GM21381 (cell line): Measurements from ENCODE around the gene STUM.

Experiments used
- ATAC-seq: cut with Tn5 transposase; IDR thresholded peaks from one replicate; pipeline ENCODE4 v1.9.1; 2021; ENCODE audit warnings: mild to moderate bottlenecking, moderate library complexity; ENCODE audit not compliant: unreplicated experiment

The STUM gene

GRCh38 chr1:226558036-226558650 is 9.6 kb downstream of the STUM start:
- no peak for ATAC-seq

GRCh38 chr1:226560243-226560642 is 11.7 kb downstream of the STUM start:
- ATAC-seq = no peak

- no peak for ATAC-seq
Observed at GRCh38 chr1:226562989-226563388, 14.4 kb downstream of the STUM start.

GRCh38 chr1:226563666-226564065 is 15.1 kb downstream of the STUM start:
- ATAC-seq = no peak

GRCh38 chr1:226565476-226565875 is 16.9 kb downstream of the STUM start:
- no peak for ATAC-seq

- no peak for ATAC-seq
Observed at GRCh38 chr1:226566234-226566633, 17.7 kb downstream of the STUM start.

GRCh38 chr1:226566760-226567159 is 18.2 kb downstream of the STUM start:
- no peak for ATAC-seq

GRCh38 chr1:226568077-226568831 is 19.7 kb downstream of the STUM start:
- ATAC-seq = no peak

- ATAC-seq = no peak
Observed at GRCh38 chr1:226568975-226569741, 20.6 kb downstream of the STUM start.

- ATAC-seq = no peak
Observed at GRCh38 chr1:226569879-226570547, 21.4 kb downstream of the STUM start.

GRCh38 chr1:226571893-226572292 is 23.3 kb downstream of the STUM start:
- no peak for ATAC-seq

GRCh38 chr1:226572325-226572726 is 23.8 kb downstream of the STUM start:
- no peak for ATAC-seq

- ATAC-seq = no peak
Observed at GRCh38 chr1:226574044-226574443, 25.5 kb downstream of the STUM start.

GRCh38 chr1:226574591-226575435 is 26.2 kb downstream of the STUM start:
- no peak for ATAC-seq

- ATAC-seq = no peak
Observed at GRCh38 chr1:226575436-226575720, 26.8 kb downstream of the STUM start.

GRCh38 chr1:226575739-226576378 is 27.3 kb downstream of the STUM start:
- ATAC-seq = no peak

GRCh38 chr1:226576601-226577000 is 28.0 kb downstream of the STUM start:
- ATAC-seq = no peak

GRCh38 chr1:226577401-226578180 is 29.0 kb downstream of the STUM start:
- ATAC-seq = no peak

- ATAC-seq = no peak
Observed at GRCh38 chr1:226578946-226579578, 30.5 kb downstream of the STUM start.
